Smooth muscle cell (in vitro differentiated cells): ENCODE measurements around the gene EIPR1. TPM values are rescaled to one million over a fixed set of nuclear protein-coding genes. Genes with fewer than 3 reads are reported as not detected.

Experiments
- DNase-seq: peaks from one replicate; lab custom pipeline; 2025; ENCODE audit not compliant: unreplicated experiment; lab: John Stamatoyannopoulos, UW
- H2AFZ ChIP-seq: fragments of 200-600 bp; sonication (generic); 2 replicates; pipeline ENCODE4 v1.6.0; 2016; ENCODE audit warnings: antibody characterized with exemption, low read depth, mild to moderate bottlenecking
- H3F3A ChIP-seq: fragments of 200-600 bp; sonication (generic); 2 replicates; pipeline ENCODE4 v1.6.0; 2017; ENCODE audit warnings: antibody characterized with exemption, low read depth
- H3K27ac ChIP-seq: fragments of 200-600 bp; sonication (generic); 2 replicates; pipeline ENCODE4 v1.5.1; 2016; ENCODE audit warnings: low read depth, mild to moderate bottlenecking
- H3K27me3 ChIP-seq: fragments of 200-600 bp; sonication (generic); 2 replicates; pipeline ENCODE4 v1.6.1; 2016; ENCODE audit warnings: low read depth, mild to moderate bottlenecking
- H3K36me3 ChIP-seq: fragments of 200-600 bp; sonication (generic); 2 replicates; pipeline ENCODE4 v1.5.1; 2016; ENCODE audit warnings: low read depth
- H3K4me1 ChIP-seq: fragments of 200-600 bp; sonication (generic); 2 replicates; pipeline ENCODE4 v1.5.1; 2016; ENCODE audit warnings: low read depth
- H3K4me2 ChIP-seq: fragments of 200-600 bp; sonication (generic); 2 replicates; pipeline ENCODE4 v1.6.0; 2016; ENCODE audit warnings: mild to moderate bottlenecking
- H3K4me3 ChIP-seq: fragments of 200-600 bp; sonication (generic); 2 replicates; pipeline ENCODE4 v1.5.1; 2016; ENCODE audit warnings: mild to moderate bottlenecking
- H3K79me2 ChIP-seq: fragments of 200-600 bp; sonication (generic); 2 replicates; pipeline ENCODE4 v1.6.0; 2016; ENCODE audit warnings: low read depth, mild to moderate bottlenecking
- H3K9ac ChIP-seq: fragments of 200-600 bp; sonication (generic); 2 replicates; pipeline ENCODE4 v1.6.0; 2016; ENCODE audit warnings: low read depth
- H3K9me3 ChIP-seq: fragments of 200-600 bp; sonication (generic); replicated peaks from 2 replicates; pipeline ENCODE4 v1.5.1; 2016; ENCODE audit warnings: low read depth
- H4K20me1 ChIP-seq: fragments of 200-600 bp; sonication (generic); 2 replicates; pipeline ENCODE4 v1.6.0; 2016; ENCODE audit warnings: low read depth
- CTCF ChIP-seq: fragments of 200-600 bp; sonication (generic); IDR thresholded peaks from 2 replicates; pipeline ENCODE4 v1.5.1; 2017; ENCODE audit warnings: borderline replicate concordance, mild to moderate bottlenecking, antibody characterized with exemption; ENCODE audit not compliant: insufficient read depth, poor library complexity, severe bottlenecking
- WGBS: methylation state at CpG from one replicate; pipeline ENCODE4 v1.1.7; 2016; ENCODE audit warnings: low lambda C conversion rate; 5-methylcytosine and 5-hydroxymethylcytosine counted together
- polyA plus RNA-seq: library from polyadenylated mRNA; unstranded; fragments of >200 nt; fragmentation: Nextera tagmentation; extraction: Ambion mirVana; gene quantifications from 2 replicates; pipeline ENCODE4 v1.2.1, GENCODE V29; 2016
- total RNA-seq: library from RNA; depleted of rRNA; stranded (reverse); fragments of >200 nt; gene quantifications from 2 replicates; pipeline ENCODE4 v1.2.3, GENCODE V29; 2014

EIPR1 gene
- total and polyA plus RNA-seq, 2 experiments from 2014 or later = 18.5 to 23.1 TPM

GRCh38 chr2:3192281-3192818 is 185.3 kb downstream of the EIPR1 start:
- Histone ChIP-seq H2AFZ (no peak overlapping the region), H3K27me3 (no peaks in the 10 kb centered on the region), H3K9ac (no peak overlapping the region), H4K20me1 (peaks cover under 1% of the 10 kb centered on the region), H3K36me3 (no peaks in the 10 kb centered on the region), H3K4me1 (no peaks in the 10 kb centered on the region), H3K9me3 (no peaks in the 10 kb centered on the region), H3K4me2 (no peak overlapping the region), H3K79me2 (no peaks in the 10 kb centered on the region), H3K27ac (no peak overlapping the region), H3F3A (no peaks in the 10 kb centered on the region), H3K4me3 (no peak overlapping the region)
- WGBS = 98% methylated on average over 17 of the region's 17 CpGs
- TF ChIP-seq CTCF = no peak
- DNase-seq = no peak

GRCh38 chr2:3189961-3190360 is 187.7 kb downstream of the EIPR1 start:
- Histone ChIP-seq H4K20me1 (no peaks in the 10 kb centered on the region), H3K4me1 (no peaks in the 10 kb centered on the region), H3K9ac (no peak overlapping the region), H3K27ac (no peak overlapping the region), H3K36me3 (no peaks in the 10 kb centered on the region), H3K4me2 (no peak overlapping the region), H3K79me2 (no peaks in the 10 kb centered on the region), H3K27me3 (no peaks in the 10 kb centered on the region), H3K9me3 (no peaks in the 10 kb centered on the region), H2AFZ (no peak overlapping the region), H3F3A (no peaks in the 10 kb centered on the region), H3K4me3 (no peak overlapping the region)
- TF ChIP-seq CTCF = no peak
- WGBS = 99% methylated on average over 8 of the region's 8 CpGs
- DNase-seq = no peak

- Histone ChIP-seq H2AFZ (no peak overlapping the region), H3K36me3 (no peaks in the 10 kb centered on the region), H3K79me2 (no peaks in the 10 kb centered on the region), H3K9ac (no peak overlapping the region), H3K27ac (no peak overlapping the region), H3K4me2 (no peak overlapping the region), H4K20me1 (no peaks in the 10 kb centered on the region), H3K4me3 (no peak overlapping the region), H3K4me1 (no peaks in the 10 kb centered on the region), H3K27me3 (no peaks in the 10 kb centered on the region), H3F3A (no peaks in the 10 kb centered on the region), H3K9me3 (no peaks in the 10 kb centered on the region)
- WGBS = 95% methylated on average over 26 of the region's 26 CpGs
- no peak for TF ChIP-seq CTCF
- DNase-seq = no peak
Observed at GRCh38 chr2:3189076-3189591, 188.5 kb downstream of the EIPR1 start.

- no peak overlapping the region for H3K4me2 ChIP-seq
- H3K9ac ChIP-seq = no peak overlapping the region
- no peaks in the 10 kb centered on the region for H3K79me2 ChIP-seq
- H3K4me1 ChIP-seq = no peaks in the 10 kb centered on the region
- H3K27me3 ChIP-seq = no peaks in the 10 kb centered on the region
- H3K27ac ChIP-seq = no peak overlapping the region
- H4K20me1 ChIP-seq = no peaks in the 10 kb centered on the region
- no peak overlapping the region for H2AFZ ChIP-seq
- no peaks in the 10 kb centered on the region for H3K36me3 ChIP-seq
- H3K9me3 ChIP-seq = no peaks in the 10 kb centered on the region
- 99% methylated on average over 20 of the region's 21 CpGs for WGBS
- no peak for DNase-seq
- H3F3A ChIP-seq = no peaks in the 10 kb centered on the region
- no peak overlapping the region for H3K4me3 ChIP-seq
- TF ChIP-seq CTCF = no peak
Observed at GRCh38 chr2:3188405-3188946, 189.1 kb downstream of the EIPR1 start.
